Right atrium auricular region (tissue), 2 donors: ENCODE results near the gene NME7. TPM values are rescaled to one million over a fixed set of nuclear protein-coding genes. Genes with fewer than 3 reads are reported as not detected.

ENCODE experiments used
- DNase-seq: peaks from one replicate; pipeline ENCODE4 v3.0.0-alpha.2; 2019; ENCODE audit warnings: low spot score
- H3K27ac ChIP-seq, 2 donors: fragments of 200-600 bp; sonication (generic); 1 replicate in 1 of 2; 2 replicates in 1 of 2; pipeline ENCODE4 v1.5.1; 2016 to 2019
- H3K27me3 ChIP-seq, 2 donors: fragments of 200-600 bp; sonication (generic); one replicate each; pipeline versions ENCODE4 v1.5.1 to v1.6.0; 2017 to 2019
- H3K36me3 ChIP-seq: fragments of 200-600 bp; sonication (generic); one replicate; pipeline ENCODE4 v1.5.1; 2016
- H3K4me1 ChIP-seq, 2 donors: fragments of 200-600 bp; sonication (generic); one replicate each; pipeline versions ENCODE4 v1.5.1 to v1.6.0; 2017 to 2019
- H3K4me3 ChIP-seq, 2 donors: fragments of 200-600 bp; sonication (generic); 1 replicate in 1 of 2; 2 replicates in 1 of 2; pipeline ENCODE4 v1.5.1; 2017 to 2019; ENCODE audit warnings: mild to moderate bottlenecking in 1 of 2, moderate library complexity in 1 of 2
- H3K9me3 ChIP-seq, 2 donors: fragments of 200-600 bp; sonication (generic); one replicate each; pipeline ENCODE4 v1.5.1; 2019
- CTCF ChIP-seq, 2 donors: fragments of 200-600 bp; sonication (generic); IDR thresholded peaks; one replicate each; pipeline ENCODE4 v1.5.1; 2019; ENCODE audit warnings: antibody characterized with exemption in 2 of 2
- total RNA-seq, 2 donors: library from RNA; depleted of rRNA; stranded (reverse); fragments of >200 nt; gene quantifications; one replicate each; pipeline ENCODE4 v1.1.0, GENCODE V29; 2016

NME7 gene
- total RNA-seq, 2 donors from 2014 or later, result 9.1 to 10.4 TPM

- Histone ChIP-seq H3K9me3 (no peaks in the 10 kb centered on the region), H3K4me1 (peaks cover 0 to 63% of the 10 kb centered on the region in 2 donors), H3K4me3 (peak overlapping the region; percentile 73 to 83), H3K27ac (peak overlapping the region; percentile 93 to 96), H3K36me3 (peaks cover 21% of the 10 kb centered on the region), H3K27me3 (no peaks in the 10 kb centered on the region)
- peak in 1 of 2 donors; percentile 23 for TF ChIP-seq CTCF (IDR thresholded peaks at IDR 0.05)
- no peak for DNase-seq
Observed at GRCh38 chr1:169108863-169109560, 258.6 kb downstream of the NME7 start.

- Histone ChIP-seq H3K4me3 (peak overlapping the region; percentile 73 to 83), H3K4me1 (peaks cover 0 to 63% of the 10 kb centered on the region in 2 donors), H3K27me3 (no peaks in the 10 kb centered on the region), H3K9me3 (no peaks in the 10 kb centered on the region), H3K36me3 (peaks cover 19% of the 10 kb centered on the region), H3K27ac (peak overlapping the region; percentile 93 to 96)
- no peak for TF ChIP-seq CTCF (IDR thresholded peaks at IDR 0.05)
- no peak for DNase-seq
Observed at GRCh38 chr1:169108223-169108622, 259.4 kb downstream of the NME7 start.

GRCh38 chr1:169107603-169108208 is 259.9 kb downstream of the NME7 start:
- Histone ChIP-seq H3K9me3 (no peaks in the 10 kb centered on the region), H3K4me3 (peak overlapping the region; percentile 73 to 83), H3K4me1 (peaks cover 0 to 65% of the 10 kb centered on the region in 2 donors), H3K27ac (peak overlapping the region; percentile 93 to 96), H3K36me3 (peaks cover 15% of the 10 kb centered on the region), H3K27me3 (no peaks in the 10 kb centered on the region)
- no peak for TF ChIP-seq CTCF (IDR thresholded peaks at IDR 0.05)
- DNase-seq, result no peak

GRCh38 chr1:169106921-169107602 is 260.5 kb downstream of the NME7 start:
- Histone ChIP-seq H3K9me3 (no peaks in the 10 kb centered on the region), H3K4me3 (peak overlapping the region; percentile 73 to 83), H3K27me3 (no peaks in the 10 kb centered on the region), H3K27ac (peak overlapping the region; percentile 93 to 96), H3K36me3 (peaks cover 8% of the 10 kb centered on the region), H3K4me1 (peaks cover 0 to 65% of the 10 kb centered on the region in 2 donors)
- TF ChIP-seq CTCF (IDR thresholded peaks at IDR 0.05), result no peak
- DNase-seq, result no peak

- TF ChIP-seq CTCF (IDR thresholded peaks at IDR 0.05), result peak; percentile 75 to 81
- DNase-seq, result peak; percentile 86
- H3K4me3 ChIP-seq, result peak within 1 kb of the TSS; percentile 73 to 83
- no peaks in the 10 kb centered on the region for H3K9me3 ChIP-seq
- no peaks in the 10 kb centered on the region for H3K27me3 ChIP-seq
- peaks cover under 1% of the 10 kb centered on the region for H3K36me3 ChIP-seq
- H3K4me1 ChIP-seq, result peaks cover 0 to 60% of the 10 kb centered on the region in 2 donors
- H3K27ac ChIP-seq, result peak within 1 kb of the TSS; percentile 93 to 96
Observed at GRCh38 chr1:169106095-169106920, 261.3 kb downstream of the NME7 start, which contains the start of gene ATP1B1. ATP1B1 (plus strand) TSS chr1:169106690; CDS start chr1:169106830, 140 bp downstream.
